IPS-NIHi7 (cell line): ENCODE measurements around the gene NISCH.

Experiments used
- DNase-seq: peaks from one replicate; pipeline ENCODE4 v3.0.0; 2012; ENCODE audit warnings: mixed read lengths; ENCODE audit errors: extremely low spot score

The NISCH gene

DNA sequence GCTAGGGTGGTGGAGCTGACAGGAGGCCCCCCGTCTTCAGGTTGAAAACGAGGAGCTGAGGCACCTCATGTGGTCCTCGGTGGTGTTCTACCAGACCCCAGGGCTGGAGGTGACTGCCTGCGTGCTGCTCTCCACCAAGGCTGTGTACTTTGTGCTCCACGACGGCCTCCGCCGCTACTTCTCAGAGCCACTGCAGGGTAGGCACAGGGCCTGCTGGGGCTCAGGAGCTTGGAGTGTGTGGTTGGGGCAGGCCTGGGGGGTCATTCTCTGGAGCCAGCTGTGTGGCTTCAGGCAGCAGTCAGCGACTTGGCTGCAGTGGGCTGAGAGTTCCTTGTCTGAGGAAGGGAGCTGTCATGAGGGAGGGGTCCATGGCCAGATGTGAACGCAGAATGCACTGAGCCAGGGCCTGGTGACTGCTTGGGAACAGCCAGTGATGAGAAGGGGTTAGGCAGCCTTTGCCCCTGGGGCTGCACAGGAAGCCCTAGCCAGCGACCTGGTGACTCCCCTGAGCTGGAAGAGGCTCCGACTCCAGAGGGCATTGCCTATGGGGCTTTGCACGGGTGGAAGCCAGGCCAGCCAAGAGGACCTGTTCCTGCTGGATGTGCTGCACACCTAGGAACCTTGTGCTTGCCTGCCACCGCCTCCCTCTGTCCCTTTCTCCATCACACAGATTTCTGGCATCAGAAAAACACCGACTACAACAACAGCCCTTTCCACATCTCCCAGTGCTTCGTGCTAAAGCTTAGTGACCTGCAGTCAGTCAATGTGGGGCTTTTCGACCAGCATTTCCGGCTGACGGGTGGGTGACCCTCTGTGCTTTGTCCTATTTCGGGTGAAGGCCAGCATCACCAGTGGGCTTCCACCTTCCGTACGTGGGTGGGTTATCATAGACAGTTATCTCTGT is 34.9 kb downstream of the NISCH start:
- no peak for DNase-seq

DNA sequence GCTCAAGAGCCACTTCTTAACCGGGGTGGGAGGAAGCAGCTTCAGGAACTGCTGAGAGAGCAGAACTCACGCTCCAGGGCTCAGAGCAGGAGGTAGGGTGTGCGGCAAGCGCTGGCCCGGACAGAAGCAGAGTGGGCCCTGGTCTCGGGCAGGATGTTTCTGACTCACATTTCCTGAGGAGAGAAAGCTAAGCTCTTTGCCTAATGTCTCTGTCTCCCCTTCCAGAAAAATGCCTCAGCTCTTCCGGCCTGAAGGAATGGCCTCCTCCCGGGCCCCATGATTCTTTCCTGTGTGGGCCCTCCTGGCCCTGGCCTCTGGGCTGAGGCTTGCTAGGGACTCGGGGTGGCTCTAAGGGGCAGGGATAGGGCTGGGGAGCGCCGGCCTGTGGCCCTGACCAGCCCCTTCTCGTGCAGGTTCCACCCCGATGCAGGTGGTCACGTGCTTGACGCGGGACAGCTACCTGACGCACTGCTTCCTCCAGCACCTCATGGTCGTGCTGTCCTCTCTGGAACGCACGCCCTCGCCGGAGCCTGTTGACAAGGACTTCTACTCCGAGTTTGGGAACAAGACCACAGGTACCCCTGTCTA is 35.6 kb downstream of the NISCH start:
- DNase-seq = no peak

DNA sequence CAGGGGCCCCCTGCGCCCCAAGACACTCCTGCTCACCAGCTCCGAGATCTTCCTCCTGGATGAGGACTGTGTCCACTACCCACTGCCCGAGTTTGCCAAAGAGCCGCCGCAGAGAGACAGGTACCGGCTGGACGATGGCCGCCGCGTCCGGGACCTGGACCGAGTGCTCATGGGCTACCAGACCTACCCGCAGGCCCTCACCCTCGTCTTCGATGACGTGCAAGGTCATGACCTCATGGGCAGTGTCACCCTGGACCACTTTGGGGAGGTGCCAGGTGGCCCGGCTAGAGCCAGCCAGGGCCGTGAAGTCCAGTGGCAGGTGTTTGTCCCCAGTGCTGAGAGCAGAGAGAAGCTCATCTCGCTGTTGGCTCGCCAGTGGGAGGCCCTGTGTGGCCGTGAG is 36.7 kb downstream of the NISCH start:
- DNase-seq = no peak

DNA sequence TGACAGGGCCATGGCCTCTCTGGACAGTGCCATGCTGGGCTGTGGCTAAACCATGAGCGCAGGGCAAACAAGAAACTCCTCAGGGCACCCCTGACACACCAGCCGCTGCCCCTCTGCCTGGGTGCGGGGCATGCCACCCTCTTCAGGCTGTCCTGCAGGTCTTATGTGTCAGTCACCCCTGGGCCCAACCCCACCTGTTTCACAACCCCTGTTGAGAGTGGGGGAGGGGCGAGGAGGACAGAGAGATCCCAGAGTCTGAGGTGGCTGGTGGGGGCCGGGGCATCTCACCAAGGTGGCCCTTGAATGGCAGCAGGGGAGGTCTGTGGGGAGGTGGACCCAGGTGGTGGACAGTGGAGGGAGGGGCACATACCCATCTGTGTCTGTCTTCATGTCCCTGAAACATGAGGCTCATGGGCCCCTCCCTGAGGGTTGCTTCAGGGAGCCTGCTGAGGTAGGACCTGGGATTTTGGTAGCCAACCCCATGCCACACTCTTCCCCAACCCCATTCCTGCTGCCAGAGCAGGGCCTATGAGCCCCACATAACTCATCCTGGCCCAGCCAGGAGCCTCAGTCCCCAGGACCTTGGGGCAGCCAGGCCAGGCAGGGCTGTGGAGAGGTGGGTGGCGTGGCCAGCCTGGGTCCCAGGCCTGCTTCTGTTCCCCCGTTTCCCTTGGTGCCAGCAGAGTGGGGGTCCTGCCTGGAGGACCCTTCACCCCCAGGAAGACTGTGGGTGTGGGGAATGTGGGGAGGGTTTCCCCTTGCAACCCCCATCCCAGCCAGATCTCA is 38.0 kb downstream of the NISCH start:
- DNase-seq = no peak

DNA sequence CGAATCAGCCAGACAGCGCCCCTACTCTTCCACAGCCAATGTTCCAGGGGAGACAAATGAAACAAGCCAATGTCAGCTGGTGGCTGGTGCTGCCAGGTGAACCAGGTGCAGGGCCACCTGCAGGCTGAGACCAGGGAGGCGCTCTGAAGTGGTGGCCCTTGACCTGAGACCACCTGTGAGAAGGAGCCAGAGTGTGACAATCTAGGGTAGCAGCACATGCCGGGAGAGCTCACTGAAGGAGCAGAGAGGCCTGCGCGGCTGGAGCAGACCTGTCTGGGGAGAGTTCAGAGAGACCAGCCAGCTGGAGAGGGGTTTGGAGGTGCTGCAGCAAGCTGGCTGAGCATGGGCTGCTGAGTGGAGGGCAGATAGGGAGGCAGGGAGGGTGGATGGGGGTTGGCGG is 39.0 kb downstream of the NISCH start:
- no peak for DNase-seq

DNA sequence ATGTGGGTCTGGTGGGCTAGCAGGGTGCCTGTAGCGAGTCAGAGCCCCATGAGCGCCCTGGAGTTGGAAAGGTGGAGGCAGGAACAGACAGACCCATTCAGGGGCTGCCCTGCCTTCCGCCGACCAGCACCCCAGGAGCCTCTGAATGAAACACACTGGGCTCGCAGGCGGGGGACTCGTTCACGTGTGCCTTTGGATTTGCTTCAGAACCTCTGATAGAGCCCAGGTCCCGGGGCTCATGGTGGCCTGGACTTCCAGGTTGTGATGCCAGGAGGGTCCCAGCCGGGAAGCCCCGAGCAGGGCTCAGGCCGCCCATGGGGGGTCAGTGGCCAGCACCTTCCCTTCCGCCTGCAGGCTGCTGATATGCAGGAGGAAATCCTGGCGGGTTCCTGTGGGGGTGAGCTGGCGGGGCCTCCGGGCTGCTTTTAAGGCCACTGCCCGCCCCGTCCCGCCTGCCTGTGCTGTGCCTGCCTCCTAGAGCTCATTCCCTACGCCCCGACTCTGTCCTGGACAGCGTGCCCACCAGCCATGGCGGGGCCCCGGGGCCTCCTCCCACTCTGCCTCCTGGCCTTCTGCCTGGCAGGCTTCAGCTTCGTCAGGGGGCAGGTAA is 39.6 kb downstream of the NISCH start, which contains the start of gene STAB1:
STAB1 (plus strand) TSS at position 453 of the 610 bp plus-strand sequence; CDS start at position 529, 76 bp downstream.
- no peak for DNase-seq

DNA sequence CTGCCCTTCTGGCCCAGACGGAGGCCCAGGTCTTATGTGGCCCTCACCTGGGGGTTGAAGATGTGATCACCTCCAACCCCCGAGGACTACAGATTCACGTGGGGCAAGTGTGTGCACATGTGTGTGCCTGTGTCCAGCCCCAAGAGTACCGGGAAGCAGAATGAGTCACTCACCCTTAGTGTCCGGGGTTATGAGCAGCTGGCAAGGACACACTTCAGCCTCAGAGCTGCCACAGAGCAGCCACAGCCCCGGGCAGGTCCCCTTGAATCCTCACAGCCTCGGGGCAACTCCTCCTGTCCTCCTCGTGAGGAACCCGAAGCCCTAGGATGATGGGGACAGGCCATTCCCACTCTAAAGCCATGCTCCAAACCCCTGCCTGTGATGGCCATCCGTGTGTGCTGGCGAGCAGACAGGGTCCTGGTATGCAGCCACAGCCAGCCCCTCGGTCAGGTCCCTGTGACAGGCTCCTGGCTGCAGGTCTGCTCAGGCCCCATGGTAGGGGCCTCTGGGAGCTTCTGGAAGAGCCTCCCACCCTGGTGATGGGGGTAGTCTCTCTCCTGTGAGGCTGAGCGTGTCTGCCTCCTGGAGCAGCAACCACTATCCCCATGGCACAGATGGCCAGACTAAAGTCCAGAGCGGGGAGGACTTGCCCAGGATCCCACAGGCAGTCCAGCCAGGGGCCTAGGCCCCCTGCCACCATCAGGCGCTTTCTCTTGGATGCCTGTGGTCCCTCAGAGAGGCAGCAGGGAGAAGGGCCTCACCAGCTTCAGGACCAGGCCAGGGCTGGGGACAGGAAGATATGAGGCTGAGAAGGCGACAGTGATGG is 40.6 kb downstream of the NISCH start:
- DNase-seq = no peak

DNA sequence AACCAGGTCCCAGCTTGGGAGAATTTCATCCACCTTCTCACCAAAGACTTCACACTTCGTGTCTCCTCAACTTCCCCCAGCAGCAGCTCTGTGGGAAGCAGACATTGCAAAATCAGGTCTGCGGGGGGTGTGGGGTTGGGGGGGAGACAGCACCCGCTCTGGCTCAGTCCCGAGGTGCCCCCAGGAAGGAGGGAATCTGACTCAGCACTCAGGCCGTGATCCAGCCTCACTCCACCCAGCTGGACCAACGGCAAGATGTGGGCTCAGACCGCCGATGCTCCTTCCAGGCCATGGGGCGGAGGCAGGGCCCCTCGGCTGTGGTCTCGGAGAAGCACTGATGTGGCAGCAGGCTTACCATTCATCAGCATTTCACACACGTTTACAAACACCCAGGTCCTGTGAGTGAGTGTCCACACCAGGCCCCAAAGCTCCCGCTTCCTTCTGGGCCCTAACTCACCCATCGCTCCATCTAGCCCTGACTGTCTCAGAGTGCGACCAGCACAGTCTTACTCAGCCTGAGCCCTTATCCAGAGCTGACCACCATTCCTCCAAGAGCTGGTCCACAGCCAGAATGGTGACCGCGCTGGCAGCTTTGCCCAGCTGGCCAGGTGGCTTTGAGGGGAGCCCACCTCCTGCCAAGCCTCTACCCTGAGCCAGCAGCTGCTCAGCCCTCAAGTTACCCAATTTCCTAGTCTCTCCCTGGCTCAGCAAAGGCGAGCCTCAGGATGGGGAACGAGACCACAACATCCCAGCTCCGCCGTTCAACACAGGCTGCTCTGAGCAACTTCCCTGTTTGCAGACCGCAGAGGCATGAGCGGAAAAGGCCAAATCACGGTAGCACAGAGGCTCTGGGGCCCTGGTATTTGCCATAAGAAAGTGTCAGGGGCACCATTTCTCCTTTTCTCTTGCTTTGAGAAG is 43.0 kb downstream of the NISCH start:
- no peak for DNase-seq

DNA sequence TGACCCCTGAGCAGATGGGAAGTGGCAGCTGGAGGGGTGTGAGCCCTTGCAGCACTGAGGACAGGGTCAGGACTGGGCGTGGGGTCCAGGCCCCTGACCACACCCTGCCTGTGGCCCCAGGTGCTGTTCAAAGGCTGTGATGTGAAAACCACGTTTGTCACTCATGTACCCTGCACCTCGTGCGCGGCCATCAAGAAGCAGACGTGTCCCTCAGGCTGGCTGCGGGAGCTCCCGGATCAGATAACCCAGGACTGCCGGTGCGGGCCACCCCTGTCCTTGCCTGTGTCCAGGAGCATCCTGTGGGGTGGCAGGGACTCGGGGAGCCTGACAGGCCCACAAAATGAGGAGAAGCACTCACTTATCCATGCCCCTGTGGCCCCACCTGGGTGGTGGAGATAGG is 45.6 kb downstream of the NISCH start:
- DNase-seq = no peak

DNA sequence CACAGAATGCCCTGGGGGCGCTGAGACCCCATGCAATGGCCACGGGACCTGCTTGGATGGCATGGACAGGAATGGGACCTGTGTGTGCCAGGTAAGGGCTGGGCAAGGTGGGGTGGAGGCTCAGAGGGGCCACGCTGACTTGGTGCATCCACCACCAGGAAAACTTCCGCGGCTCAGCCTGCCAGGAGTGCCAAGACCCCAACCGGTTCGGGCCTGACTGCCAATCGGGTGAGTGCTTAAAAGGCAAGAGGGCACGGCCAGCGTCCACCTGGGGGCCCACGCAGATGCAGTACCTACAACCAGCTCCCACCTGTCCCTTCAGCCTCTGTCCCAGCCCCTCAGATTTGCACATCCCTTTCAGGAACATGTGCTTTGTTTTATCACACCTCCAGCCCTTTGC is 46.6 kb downstream of the NISCH start:
- DNase-seq = no peak

DNA sequence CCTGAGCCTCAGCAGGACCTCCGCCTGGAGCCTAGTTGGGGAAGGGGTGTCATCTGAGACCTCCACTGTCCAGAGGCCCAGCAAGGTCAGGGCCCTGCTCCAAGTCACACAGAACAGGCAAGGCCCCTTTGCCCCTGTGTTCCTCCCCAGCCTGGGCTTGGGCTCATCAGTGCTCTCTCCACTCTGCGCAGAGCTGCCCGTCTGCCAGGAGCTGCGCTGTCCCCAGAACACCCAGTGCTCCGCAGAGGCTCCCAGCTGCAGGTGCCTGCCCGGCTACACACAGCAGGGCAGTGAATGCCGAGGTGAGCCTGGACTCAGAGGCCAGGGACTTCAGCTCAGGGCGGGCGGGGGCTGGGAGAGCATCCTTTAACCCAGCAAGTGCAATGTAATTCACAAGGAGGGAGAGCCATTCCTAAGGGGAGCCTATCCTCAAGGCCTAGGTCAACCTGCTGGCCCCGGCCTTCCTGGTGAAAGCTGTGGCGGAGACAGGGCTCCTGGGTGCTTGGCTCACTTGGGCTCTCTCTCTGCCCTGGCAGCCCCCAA is 47.5 kb downstream of the NISCH start:
- no peak for DNase-seq

DNA sequence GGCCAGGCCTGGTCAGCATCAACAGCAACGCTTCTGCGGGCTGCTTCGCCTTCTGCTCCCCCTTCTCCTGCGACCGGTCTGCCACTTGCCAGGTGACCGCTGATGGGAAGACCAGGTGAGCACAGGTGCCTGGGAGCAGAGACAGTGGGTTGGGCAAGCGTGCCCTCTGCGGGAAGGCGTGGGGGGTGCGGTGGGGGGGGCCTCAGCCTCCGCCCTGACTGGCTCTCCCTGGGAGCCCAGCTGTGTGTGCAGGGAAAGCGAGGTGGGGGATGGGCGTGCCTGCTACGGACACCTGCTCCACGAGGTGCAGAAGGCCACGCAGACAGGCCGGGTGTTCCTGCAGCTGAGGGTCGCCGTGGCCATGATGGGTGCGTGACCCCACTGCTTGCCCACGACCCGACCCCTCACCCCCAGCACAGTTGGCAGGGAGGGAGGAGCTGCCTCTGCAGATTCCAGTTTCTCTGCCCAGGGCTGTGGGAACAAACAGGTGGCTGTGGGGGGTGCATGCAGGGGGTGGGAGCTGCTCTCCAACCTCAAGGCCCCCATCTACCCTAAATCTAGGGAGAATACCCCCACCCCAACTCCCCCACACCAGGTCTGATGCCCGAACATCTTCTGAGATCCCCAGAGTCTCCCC is 48.5 kb downstream of the NISCH start:
- no peak for DNase-seq

DNA sequence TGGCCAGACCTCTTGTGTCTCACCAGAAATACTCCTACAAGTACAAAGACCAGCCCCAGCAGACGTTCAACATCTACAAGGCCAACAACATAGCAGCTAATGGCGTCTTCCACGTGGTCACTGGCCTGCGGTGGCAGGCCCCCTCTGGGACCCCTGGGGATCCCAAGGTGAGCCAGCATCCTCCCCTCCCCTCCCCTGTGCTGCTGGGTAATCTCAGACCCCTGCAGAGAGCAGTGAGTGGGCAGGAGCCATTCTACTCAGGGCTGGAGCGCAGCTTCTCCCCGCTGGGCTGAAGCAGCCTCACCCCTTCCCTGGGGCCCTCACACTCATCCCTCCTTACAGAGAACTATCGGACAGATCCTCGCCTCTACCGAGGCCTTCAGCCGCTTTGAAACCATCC is 49.6 kb downstream of the NISCH start:
- no peak for DNase-seq

DNA sequence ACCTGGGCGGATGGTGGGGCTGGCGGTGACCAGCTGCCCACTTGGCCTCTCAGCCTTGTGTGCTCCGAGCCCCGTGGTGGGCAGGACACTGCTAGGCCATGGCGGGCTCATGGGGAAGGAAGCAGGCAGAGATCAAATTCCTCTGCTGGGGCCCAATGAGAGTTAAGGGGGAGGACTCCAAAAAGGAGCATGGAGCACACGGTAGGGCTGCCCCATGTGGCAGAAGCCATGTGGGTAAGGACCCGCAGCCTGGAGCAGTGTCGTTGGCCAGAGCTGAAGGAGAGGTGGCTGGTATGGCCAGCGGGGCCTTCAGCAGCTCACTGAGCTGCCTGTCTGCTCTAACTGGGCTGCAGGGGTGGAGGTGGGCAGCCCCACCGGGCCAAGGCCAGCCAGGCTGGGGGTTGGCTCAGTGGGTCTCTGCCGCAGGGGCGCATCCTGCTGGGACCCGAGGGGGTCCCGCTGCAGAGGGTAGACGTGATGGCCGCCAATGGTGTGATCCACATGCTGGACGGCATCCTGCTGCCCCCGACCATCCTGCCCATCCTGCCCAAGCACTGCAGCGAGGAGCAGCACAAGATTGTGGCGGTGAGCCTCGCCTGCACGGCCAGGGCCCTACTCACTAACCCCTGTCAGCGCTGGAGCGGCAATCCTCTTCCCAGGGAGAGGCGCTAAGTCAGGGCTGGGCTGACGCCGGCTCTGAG is 51.0 kb downstream of the NISCH start:
- DNase-seq = no peak

DNA sequence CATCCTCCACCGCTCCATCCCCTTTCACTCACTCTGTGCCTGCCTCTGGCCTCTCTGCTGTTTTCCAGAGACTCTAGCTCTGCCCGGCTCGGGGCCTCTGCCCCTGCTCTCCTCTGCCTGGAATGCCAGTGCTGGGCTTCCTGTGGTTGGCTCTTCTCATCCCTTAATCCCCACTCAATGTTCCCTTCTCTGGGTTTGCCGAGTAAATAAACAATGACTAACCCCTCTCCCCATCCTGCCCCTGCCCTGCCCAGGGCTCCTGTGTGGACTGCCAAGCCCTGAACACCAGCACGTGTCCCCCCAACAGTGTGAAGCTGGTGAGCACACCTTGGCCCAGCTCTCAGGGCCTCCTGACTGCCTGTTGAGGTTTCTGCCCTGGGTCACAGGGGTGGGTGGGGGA is 52.0 kb downstream of the NISCH start:
- no peak for DNase-seq

DNA sequence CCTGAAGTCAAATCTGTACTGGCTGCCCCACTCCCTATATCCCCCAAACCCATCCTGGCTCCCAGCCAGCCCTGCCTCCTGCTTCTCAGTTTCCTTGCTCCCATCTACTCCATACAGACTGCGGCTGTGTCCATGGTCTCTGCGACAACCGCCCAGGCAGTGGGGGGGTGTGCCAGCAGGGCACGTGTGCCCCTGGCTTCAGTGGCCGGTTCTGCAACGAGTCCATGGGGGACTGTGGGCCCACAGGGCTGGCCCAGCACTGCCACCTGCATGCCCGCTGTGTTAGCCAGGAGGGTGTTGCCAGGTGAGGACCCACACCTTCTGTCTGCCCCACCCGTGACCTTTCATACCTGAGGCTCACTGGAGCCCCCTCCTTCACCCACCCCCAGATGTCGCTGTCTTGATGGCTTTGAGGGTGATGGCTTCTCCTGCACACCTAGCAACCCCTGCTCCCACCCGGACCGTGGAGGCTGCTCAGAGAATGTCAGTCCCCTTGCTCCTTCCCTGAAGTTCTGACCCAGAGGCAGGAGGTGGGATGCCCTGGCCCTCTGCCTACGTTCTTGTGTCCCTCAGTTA is 54.4 kb downstream of the NISCH start:
- DNase-seq = no peak

DNA sequence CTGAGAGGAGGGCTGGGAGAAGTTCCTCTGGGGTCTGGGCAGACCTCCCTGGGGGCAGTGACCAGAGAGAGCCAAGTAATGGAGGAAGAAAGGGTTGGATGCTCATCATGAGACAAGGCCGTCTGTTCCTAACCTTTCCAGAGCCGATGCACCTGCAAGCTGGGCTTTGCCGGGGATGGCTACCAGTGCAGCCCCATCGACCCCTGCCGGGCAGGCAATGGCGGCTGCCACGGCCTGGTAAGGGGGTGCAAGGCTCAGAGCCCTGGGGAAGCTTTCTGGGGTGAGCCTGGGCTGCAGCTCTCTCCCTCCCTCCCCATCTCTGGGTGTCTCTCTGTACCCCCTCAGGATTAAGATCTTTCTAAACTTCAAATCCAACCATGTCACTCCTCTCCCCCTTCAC is 56.1 kb downstream of the NISCH start:
- DNase-seq = no peak

DNA sequence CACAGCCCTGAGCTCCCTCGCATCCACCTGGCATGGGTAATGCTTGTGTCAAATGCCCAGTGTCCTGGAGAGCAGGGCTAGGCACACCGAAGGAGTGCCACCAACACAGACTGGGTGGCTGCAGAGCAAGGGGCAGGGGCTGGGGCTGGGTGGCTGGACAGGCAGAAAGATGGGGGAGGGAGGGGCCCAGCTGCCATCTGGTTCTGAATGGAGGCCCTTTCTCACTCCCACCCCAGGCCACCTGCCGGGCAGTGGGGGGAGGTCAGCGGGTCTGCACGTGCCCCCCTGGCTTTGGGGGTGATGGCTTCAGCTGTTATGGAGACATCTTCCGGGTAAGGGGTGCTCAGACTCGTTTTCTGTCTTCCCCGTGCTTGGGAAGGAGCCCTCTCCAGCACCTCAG is 56.7 kb downstream of the NISCH start:
- DNase-seq = no peak
